GM11168 (cell line): Measurements from ENCODE around the gene PPP4R2.

Source experiments
- in situ Hi-C: fragments of 300-500 bp; cut with MboI; formaldehyde crosslinking; loops from one replicate; pipeline ENCODE4 v1.12.0; 2022; ENCODE audit warnings: low sequenced_read_pairs; ENCODE audit not compliant: unreplicated experiment

Gene PPP4R2

GRCh38 chr3:72996473-72997333 lies at the start of gene PPP4R2:
TSS of gene PPP4R2 (plus strand) at chr3:72996811. CDS start at chr3:72997038, 227 bp downstream.
- in situ Hi-C loops, result no loop called here

- in situ Hi-C loops, result loop anchor here (25.0 kb wide), 1 partner anchor 539 kb away; no protein-coding TSS in a partner anchor
These were observed 48.7 kb upstream of the PPP4R2 start for GRCh38 chr3:72947715-72948490.

- in situ Hi-C loops, result loop anchor here (25.0 kb wide), 1 partner anchor 538 kb away; no protein-coding TSS in a partner anchor
These were observed 47.6 kb upstream of the PPP4R2 start for GRCh38 chr3:72949016-72949415.

- in situ Hi-C loops, result no loop called here
These were observed 46.2 kb upstream of the PPP4R2 start for GRCh38 chr3:72950372-72950771.

GRCh38 chr3:72950801-72951200 lies 45.8 kb upstream of the PPP4R2 start:
- in situ Hi-C loops, result no loop called here

GRCh38 chr3:72951259-72951722 lies 45.3 kb upstream of the PPP4R2 start:
- in situ Hi-C loops, result no loop called here

GRCh38 chr3:72953325-72953956 lies 43.2 kb upstream of the PPP4R2 start:
- in situ Hi-C loops, result no loop called here

- in situ Hi-C loops, result no loop called here
These were observed 39.3 kb upstream of the PPP4R2 start for GRCh38 chr3:72957297-72957696.

- in situ Hi-C loops, result no loop called here
These were observed 37.3 kb upstream of the PPP4R2 start for GRCh38 chr3:72959336-72959735.

GRCh38 chr3:72960812-72961518 lies 35.6 kb upstream of the PPP4R2 start:
- in situ Hi-C loops, result no loop called here

- in situ Hi-C loops, result no loop called here
These were observed 34.9 kb upstream of the PPP4R2 start for GRCh38 chr3:72961752-72962151.

- in situ Hi-C loops, result no loop called here
These were observed 34.3 kb upstream of the PPP4R2 start for GRCh38 chr3:72962317-72962716.

GRCh38 chr3:72964633-72965032 lies 32.0 kb upstream of the PPP4R2 start:
- in situ Hi-C loops, result no loop called here

- in situ Hi-C loops, result no loop called here
These were observed 28.3 kb upstream of the PPP4R2 start for GRCh38 chr3:72968266-72968664.

- in situ Hi-C loops, result no loop called here
These were observed 26.8 kb upstream of the PPP4R2 start for GRCh38 chr3:72969766-72970165.

GRCh38 chr3:72970942-72971341 lies 25.7 kb upstream of the PPP4R2 start:
- in situ Hi-C loops, result no loop called here

- in situ Hi-C loops, result no loop called here
These were observed 23.9 kb upstream of the PPP4R2 start for GRCh38 chr3:72972706-72973030.

GRCh38 chr3:72973031-72973723 lies 23.4 kb upstream of the PPP4R2 start:
- in situ Hi-C loops, result no loop called here

GRCh38 chr3:72973786-72974185 lies 22.8 kb upstream of the PPP4R2 start:
- in situ Hi-C loops, result no loop called here

- in situ Hi-C loops, result no loop called here
These were observed 21.7 kb upstream of the PPP4R2 start for GRCh38 chr3:72974956-72975355.
